ENCODE data around the gene SPATA25.

SPATA25 gene

GRCh38 chr20:45920462-45921336 lies 33.3 kb upstream of the SPATA25 start:
- H3K36me3 Mint-ChIP-seq, result no peaks in the 10 kb centered on the region
- H3K4me3 Mint-ChIP-seq, result no peak overlapping the region
- no peaks in the 10 kb centered on the region for H3K9me3 Mint-ChIP-seq
- H3K4me1 Mint-ChIP-seq, result no peaks in the 10 kb centered on the region
- H3K27me3 Mint-ChIP-seq, result peaks cover 73% of the 10 kb centered on the region
- no peak for DNase-seq
- CTCF ChIA-PET, result interaction anchor here (0.7 kb wide), 1 partner anchor 97 kb away, joined by 3 read pairs; no protein-coding TSS in a partner anchor
- H3K27ac Mint-ChIP-seq, result no peak overlapping the region

- no peak overlapping the region for H3K4me3 Mint-ChIP-seq
- H3K9me3 Mint-ChIP-seq, result no peaks in the 10 kb centered on the region
- H3K36me3 Mint-ChIP-seq, result no peaks in the 10 kb centered on the region
- no peak for DNase-seq
- H3K4me1 Mint-ChIP-seq, result no peaks in the 10 kb centered on the region
- H3K27ac Mint-ChIP-seq, result no peak overlapping the region
- peaks cover 73% of the 10 kb centered on the region for H3K27me3 Mint-ChIP-seq
- CTCF ChIA-PET, result no interaction called here
Measured at GRCh38 chr20:45919542-45920399, 32.3 kb upstream of the SPATA25 start.

- CTCF ChIA-PET, result no interaction called here
- H3K9me3 Mint-ChIP-seq, result no peaks in the 10 kb centered on the region
- no peaks in the 10 kb centered on the region for H3K4me1 Mint-ChIP-seq
- H3K36me3 Mint-ChIP-seq, result no peaks in the 10 kb centered on the region
- no peak overlapping the region for H3K4me3 Mint-ChIP-seq
- DNase-seq, result no peak
- no peak overlapping the region for H3K27ac Mint-ChIP-seq
- H3K27me3 Mint-ChIP-seq, result peaks cover 72% of the 10 kb centered on the region
Measured at GRCh38 chr20:45918779-45919537, 31.5 kb upstream of the SPATA25 start.

GRCh38 chr20:45918182-45918737 lies 30.8 kb upstream of the SPATA25 start:
- H3K27ac Mint-ChIP-seq, result no peak overlapping the region

GRCh38 chr20:45917790-45918141 lies 30.3 kb upstream of the SPATA25 start:
- Mint-ChIP-seq H3K4me3 (no peak overlapping the region), H3K27me3 (peaks cover 79% of the 10 kb centered on the region), H3K36me3 (no peaks in the 10 kb centered on the region), H3K4me1 (peaks cover 2% of the 10 kb centered on the region), H3K9me3 (no peaks in the 10 kb centered on the region), H3K27ac (no peak overlapping the region)
- no peak for DNase-seq
- CTCF ChIA-PET, result no interaction called here

More at GRCh38 chr20:45918182-45918737, 30.8 kb upstream of the SPATA25 start:
- Mint-ChIP-seq H3K4me1 (no peaks in the 10 kb centered on the region), H3K4me3 (no peak overlapping the region), H3K9me3 (no peaks in the 10 kb centered on the region), H3K27me3 (peaks cover 75% of the 10 kb centered on the region), H3K36me3 (no peaks in the 10 kb centered on the region)
- DNase-seq, result no peak
- CTCF ChIA-PET, result no interaction called here

- CTCF ChIA-PET, result no interaction called here
- Mint-ChIP-seq H3K9me3 (no peaks in the 10 kb centered on the region), H3K27ac (no peak overlapping the region), H3K4me1 (peaks cover 20% of the 10 kb centered on the region), H3K27me3 (peaks cover 65% of the 10 kb centered on the region), H3K4me3 (no peak overlapping the region), H3K36me3 (no peaks in the 10 kb centered on the region)
- no peak for DNase-seq
Measured at GRCh38 chr20:45913116-45913515, 25.7 kb upstream of the SPATA25 start.

GRCh38 chr20:45912344-45912682 lies 24.9 kb upstream of the SPATA25 start:
- H3K36me3 Mint-ChIP-seq, result no peaks in the 10 kb centered on the region
- peak overlapping the region; percentile 2 for H3K4me3 Mint-ChIP-seq
- no peak for DNase-seq
- H3K4me1 Mint-ChIP-seq, result peaks cover 20% of the 10 kb centered on the region
- CTCF ChIA-PET, result no interaction called here
- peaks cover 59% of the 10 kb centered on the region for H3K27me3 Mint-ChIP-seq
- no peaks in the 10 kb centered on the region for H3K9me3 Mint-ChIP-seq
- no peak overlapping the region for H3K27ac Mint-ChIP-seq

GRCh38 chr20:45911486-45912343 lies 24.3 kb upstream of the SPATA25 start, which contains the start of gene PLTP:
Gene PLTP, minus strand, starts transcription at chr20:45912155. Its CDS starts 703 bp downstream, at chr20:45911452.
- peak within 1 kb of the TSS; percentile 40 for H3K4me3 Mint-ChIP-seq
- no peaks in the 10 kb centered on the region for H3K36me3 Mint-ChIP-seq
- peaks cover 20% of the 10 kb centered on the region for H3K4me1 Mint-ChIP-seq
- CTCF ChIA-PET, result no interaction called here
- no peaks in the 10 kb centered on the region for H3K9me3 Mint-ChIP-seq
- peaks cover 57% of the 10 kb centered on the region for H3K27me3 Mint-ChIP-seq
- peak within 1 kb of the TSS; percentile 15 for H3K27ac Mint-ChIP-seq
- peak; percentile 54 for DNase-seq

- peak; percentile 91 for DNase-seq
- H3K27ac Mint-ChIP-seq, result peak overlapping the region; percentile 34
- peaks cover 20% of the 10 kb centered on the region for H3K4me1 Mint-ChIP-seq
- CTCF ChIA-PET, result interaction anchor here (1.5 kb wide), 1 partner anchor 59 kb away, joined by 5 read pairs; no protein-coding TSS in a partner anchor
- no peaks in the 10 kb centered on the region for H3K9me3 Mint-ChIP-seq
- H3K36me3 Mint-ChIP-seq, result no peaks in the 10 kb centered on the region
- peaks cover 49% of the 10 kb centered on the region for H3K27me3 Mint-ChIP-seq
- peak overlapping the region; percentile 40 for H3K4me3 Mint-ChIP-seq
Measured at GRCh38 chr20:45910670-45911485, 23.5 kb upstream of the SPATA25 start.

- CTCF ChIA-PET, result interaction anchor here (1.0 to 1.5 kb wide), 2 partner anchors 19 to 60 kb away, joined by 3 to 5 read pairs; partner anchors contain the start of genes CTSA and NEURL2
Measured at GRCh38 chr20:45909817-45910669, 22.6 kb upstream of the SPATA25 start.

GRCh38 chr20:45909336-45909808 lies 21.9 kb upstream of the SPATA25 start:
- no peaks in the 10 kb centered on the region for H3K9me3 Mint-ChIP-seq
- no peaks in the 10 kb centered on the region for H3K36me3 Mint-ChIP-seq
- H3K4me1 Mint-ChIP-seq, result peaks cover 20% of the 10 kb centered on the region
- CTCF ChIA-PET, result interaction anchor here (1.0 to 1.5 kb wide), 2 partner anchors 19 to 60 kb away, joined by 3 to 5 read pairs; partner anchors contain the start of genes CTSA and NEURL2
- no peak for DNase-seq
- no peak overlapping the region for H3K4me3 Mint-ChIP-seq
- no peak overlapping the region for H3K27ac Mint-ChIP-seq
- H3K27me3 Mint-ChIP-seq, result peaks cover 41% of the 10 kb centered on the region

More at GRCh38 chr20:45909817-45910669, 22.6 kb upstream of the SPATA25 start:
- no peak for DNase-seq
- Mint-ChIP-seq H3K9me3 (no peaks in the 10 kb centered on the region), H3K36me3 (no peaks in the 10 kb centered on the region), H3K4me3 (peak overlapping the region; percentile 40), H3K27me3 (peaks cover 42% of the 10 kb centered on the region), H3K27ac (peak overlapping the region; percentile 34), H3K4me1 (peaks cover 20% of the 10 kb centered on the region)
